ENCODE data around the gene TRIP10.

GRCh38 chr19:6772028-6772865 lies 32.8 kb downstream of the TRIP10 start, which contains the start of gene VAV1:
- TF ChIP-seq EP300 (IDR thresholded peaks at IDR 0.05): no peak
- TF ChIP-seq, protein P1, sequence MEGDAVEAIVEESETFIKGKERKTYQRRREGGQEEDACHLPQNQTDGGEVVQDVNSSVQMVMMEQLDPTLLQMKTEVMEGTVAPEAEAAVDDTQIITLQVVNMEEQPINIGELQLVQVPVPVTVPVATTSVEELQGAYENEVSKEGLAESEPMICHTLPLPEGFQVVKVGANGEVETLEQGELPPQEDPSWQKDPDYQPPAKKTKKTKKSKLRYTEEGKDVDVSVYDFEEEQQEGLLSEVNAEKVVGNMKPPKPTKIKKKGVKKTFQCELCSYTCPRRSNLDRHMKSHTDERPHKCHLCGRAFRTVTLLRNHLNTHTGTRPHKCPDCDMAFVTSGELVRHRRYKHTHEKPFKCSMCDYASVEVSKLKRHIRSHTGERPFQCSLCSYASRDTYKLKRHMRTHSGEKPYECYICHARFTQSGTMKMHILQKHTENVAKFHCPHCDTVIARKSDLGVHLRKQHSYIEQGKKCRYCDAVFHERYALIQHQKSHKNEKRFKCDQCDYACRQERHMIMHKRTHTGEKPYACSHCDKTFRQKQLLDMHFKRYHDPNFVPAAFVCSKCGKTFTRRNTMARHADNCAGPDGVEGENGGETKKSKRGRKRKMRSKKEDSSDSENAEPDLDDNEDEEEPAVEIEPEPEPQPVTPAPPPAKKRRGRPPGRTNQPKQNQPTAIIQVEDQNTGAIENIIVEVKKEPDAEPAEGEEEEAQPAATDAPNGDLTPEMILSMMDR (IDR thresholded peaks at IDR 0.05): no peak

Data from ovary (tissue), 3 donors.